ENCODE measurements around the gene WDR86. TPM values are rescaled to one million over a fixed set of nuclear protein-coding genes. Genes with fewer than 3 reads are reported as not detected.

The WDR86 gene
- total RNA-seq, 1 experiment from 2014 or later = 7.7 TPM

- TF ChIP-seq EZH2 (IDR thresholded peaks at IDR 0.05; ENCODE audit: low read depth) (no peak), CTCF (conservative IDR thresholded peaks at IDR 0.05) (no peak)
- POLR2A ChIA-PET (ENCODE audit: unreplicated experiment) = no interaction called here
These were observed 29.4 kb downstream of the WDR86 start for GRCh38 chr7:151380199-151381097.

GRCh38 chr7:151379534-151380198 is 30.2 kb downstream of the WDR86 start:
- no TSS peak for BruUV-seq (replicated peaks)
- Histone ChIP-seq H3K9me2 (ENCODE audit: insufficient read depth) (no peaks in the 10 kb centered on the region), H3K4me2 (no peak overlapping the region), H3K4me3 (no peak overlapping the region), H3K36me3 (ENCODE audit: low read depth) (no peaks in the 10 kb centered on the region), H2AFZ (no peak overlapping the region), H4K20me1 (ENCODE audit: insufficient read depth) (peaks cover 4% of the 10 kb centered on the region; the same call in 1 of the 2 replicates), H3K9me3 (ENCODE audit: insufficient read depth, low read depth) (no peaks in the 10 kb centered on the region), H3K27ac (no peak overlapping the region), H3F3A (ENCODE audit: insufficient read depth, low read depth) (peaks cover 5% of the 10 kb centered on the region; the same call in 1 of the 2 replicates), H3K27me3 (ENCODE audit: insufficient read depth, low read depth) (no peaks in the 10 kb centered on the region), H3K4me1 (replicated peaks; ENCODE audit: insufficient read depth) (no peaks in the 10 kb centered on the region), H3K79me2 (ENCODE audit: low read depth) (no peaks in the 10 kb centered on the region)
- TF ChIP-seq CTCF (conservative IDR thresholded peaks at IDR 0.05) (no peak), EZH2 (IDR thresholded peaks at IDR 0.05; ENCODE audit: low read depth) (no peak)
- POLR2A ChIA-PET (ENCODE audit: unreplicated experiment) = no interaction called here
- intact Hi-C loops (cut with micrococcal nuclease; ENCODE audit: unreplicated experiment) = no loop called here
- no peak for DNase-seq
- CTCF ChIA-PET = no interaction called here

More at GRCh38 chr7:151380199-151381097, 29.4 kb downstream of the WDR86 start:
- Histone ChIP-seq H3K27me3 (ENCODE audit: insufficient read depth, low read depth) (no peaks in the 10 kb centered on the region), H2AFZ (no peak overlapping the region), H3K4me1 (replicated peaks; ENCODE audit: insufficient read depth) (no peaks in the 10 kb centered on the region), H3F3A (ENCODE audit: insufficient read depth, low read depth) (peaks cover 5% of the 10 kb centered on the region; the same call in 1 of the 2 replicates), H3K9me2 (ENCODE audit: insufficient read depth) (no peaks in the 10 kb centered on the region), H3K9me3 (ENCODE audit: insufficient read depth, low read depth) (no peaks in the 10 kb centered on the region), H3K27ac (no peak overlapping the region), H3K36me3 (ENCODE audit: low read depth) (no peaks in the 10 kb centered on the region), H4K20me1 (ENCODE audit: insufficient read depth) (peaks cover 4% of the 10 kb centered on the region; the same call in 1 of the 2 replicates), H3K4me3 (no peak overlapping the region), H3K4me2 (no peak overlapping the region), H3K79me2 (ENCODE audit: low read depth) (no peaks in the 10 kb centered on the region)
- CTCF ChIA-PET = no interaction called here
- intact Hi-C loops (cut with micrococcal nuclease; ENCODE audit: unreplicated experiment) = no loop called here
- no TSS peak for BruUV-seq (replicated peaks)
- DNase-seq = no peak

GRCh38 chr7:151379193-151379520 is 30.7 kb downstream of the WDR86 start:
- Histone ChIP-seq H3K4me1 (replicated peaks; ENCODE audit: insufficient read depth) (no peaks in the 10 kb centered on the region), H3K9me3 (ENCODE audit: insufficient read depth, low read depth) (no peaks in the 10 kb centered on the region), H3K4me3 (no peak overlapping the region), H3K4me2 (no peak overlapping the region), H3K27me3 (ENCODE audit: insufficient read depth, low read depth) (no peaks in the 10 kb centered on the region), H2AFZ (no peak overlapping the region), H3K79me2 (ENCODE audit: low read depth) (no peaks in the 10 kb centered on the region), H4K20me1 (ENCODE audit: insufficient read depth) (peaks cover 4% of the 10 kb centered on the region; the same call in 1 of the 2 replicates), H3F3A (ENCODE audit: insufficient read depth, low read depth) (peaks cover 5% of the 10 kb centered on the region; the same call in 1 of the 2 replicates), H3K36me3 (ENCODE audit: low read depth) (no peaks in the 10 kb centered on the region), H3K27ac (no peak overlapping the region), H3K9me2 (ENCODE audit: insufficient read depth) (no peaks in the 10 kb centered on the region)
- ChIA-PET CTCF (no interaction called here), POLR2A (ENCODE audit: unreplicated experiment) (no interaction called here)
- TF ChIP-seq EZH2 (IDR thresholded peaks at IDR 0.05; ENCODE audit: low read depth) (no peak), CTCF (conservative IDR thresholded peaks at IDR 0.05) (no peak)
- BruUV-seq (replicated peaks) = no TSS peak
- intact Hi-C loops (cut with micrococcal nuclease; ENCODE audit: unreplicated experiment) = no loop called here
- DNase-seq = no peak
